Upper lobe of left lung (tissue), 6 donors: ENCODE results near the gene PPP4C. TPM values are rescaled to one million over a fixed set of nuclear protein-coding genes. Genes with fewer than 3 reads are reported as not detected.

Experiments
- ATAC-seq, 2 donors: fragments of 200-7000 bp; cut with Tn5 transposase; one replicate each; pipeline ENCODE4 v1.9.1; 2022; ENCODE audit warnings: mild to moderate bottlenecking in 2 of 2, moderate library complexity in 2 of 2; ENCODE audit not compliant: low FRiP score in 2 of 2
- DNase-seq, 2 donors: peaks; one replicate each; pipeline ENCODE4 v3.0.0-alpha.2; 2019 to 2020
- H3K27ac ChIP-seq, 4 donors: fragments of 200-600 bp; sonication (generic); one replicate each; pipeline ENCODE4 v1.5.1; 2016 to 2019
- H3K27me3 ChIP-seq, 4 donors: fragments of 200-600 bp; sonication (generic); one replicate each; pipeline ENCODE4 v1.5.1; 2017 to 2019
- H3K36me3 ChIP-seq, 4 donors: fragments of 200-600 bp; sonication (generic); one replicate each; pipeline ENCODE4 v1.5.1; 2016 to 2019
- H3K4me1 ChIP-seq, 4 donors: fragments of 200-600 bp; sonication (generic); one replicate each; pipeline ENCODE4 v1.5.1; 2018 to 2019
- H3K4me3 ChIP-seq, 4 donors: fragments of 200-600 bp; sonication (generic); one replicate each; pipeline ENCODE4 v1.5.1; 2017 to 2019; ENCODE audit warnings: mild to moderate bottlenecking in 2 of 4, moderate library complexity in 1 of 4
- H3K9me3 ChIP-seq, 4 donors: fragments of 200-600 bp; sonication (generic); one replicate each; pipeline ENCODE4 v1.5.1; 2018 to 2019
- CTCF ChIP-seq, 6 experiments: fragments of 450-650 bp in 4 of 6; fragments of 200-600 bp in 2 of 6; sonication (generic) in 2 of 6; IDR thresholded peaks; one replicate each; pipeline ENCODE4 v1.5.1; 2016 to 2019; ENCODE audit warnings: antibody characterized with exemption in 6 of 6
- EP300 ChIP-seq, 4 donors: sonication (generic); formaldehyde crosslinking; IDR thresholded peaks; one replicate each; pipeline ENCODE4 v1.5.1; 2017; ENCODE audit warnings: antibody characterized with exemption in 4 of 4, control low read depth in 2 of 4
- POLR2A ChIP-seq, 4 donors: fragments of 450-650 bp; IDR thresholded peaks; one replicate each; pipeline ENCODE4 v1.5.1; 2016 to 2017; ENCODE audit warnings: antibody characterized with exemption in 4 of 4, mild to moderate bottlenecking in 2 of 4
- POLR2AphosphoS5 ChIP-seq, 2 donors: sonication (generic); formaldehyde crosslinking; IDR thresholded peaks; one replicate each; pipeline ENCODE4 v1.5.1; 2017; ENCODE audit warnings: antibody characterized with exemption in 2 of 2
- WGBS, 2 donors: methylation state at CpG; one replicate each; pipeline ENCODE4 v1.1.5; 2017 to 2018; 5-methylcytosine and 5-hydroxymethylcytosine counted together
- total RNA-seq, 6 donors: library from RNA; depleted of rRNA in 4 of 6; stranded (reverse); fragments of >200 nt in 4 of 6; gene quantifications; one replicate each; pipeline versions ENCODE4 v1.1.0 to v1.2.1, GENCODE V29; 2016 to 2021
- donor health status: DM: no; HTN: no; CAD: no; lungs with moderate emphysema.
- donor health status: DM: no; HTN: yes; CAD: no; lungs with severe emphysema.

PPP4C gene
- total RNA-seq, 6 donors from 2014 or later: 44.4 to 99.4 (median 80.0) TPM

GRCh38 chr16:30104492-30104891, 28.7 kb downstream of the PPP4C start:
- Histone ChIP-seq H3K4me3 (no peak overlapping the region), H3K9me3 (no peaks in the 10 kb centered on the region), H3K27ac (peak overlapping the region in 3 of 4 donors; percentile 4 to 62 (median 38)), H3K36me3 (peaks cover 0 to 51% (median 17%) of the 10 kb centered on the region in 4 donors), H3K4me1 (peaks cover 0 to 3% (median 0%) of the 10 kb centered on the region in 4 donors), H3K27me3 (no peaks in the 10 kb centered on the region)
- WGBS, 2 donors: 68 to 74% methylated on average over 4 to 6 of the region's 6 CpGs
- ATAC-seq (peak; percentile 52 to 93), DNase-seq (peak in 1 of 2 donors; percentile 73)
- TF ChIP-seq POLR2A (IDR thresholded peaks at IDR 0.05) (no peak), EP300 (IDR thresholded peaks at IDR 0.05) (peak in 1 of 4 donors; percentile 24), POLR2AphosphoS5 (IDR thresholded peaks at IDR 0.05) (peak; percentile 22 to 25)

DNA sequence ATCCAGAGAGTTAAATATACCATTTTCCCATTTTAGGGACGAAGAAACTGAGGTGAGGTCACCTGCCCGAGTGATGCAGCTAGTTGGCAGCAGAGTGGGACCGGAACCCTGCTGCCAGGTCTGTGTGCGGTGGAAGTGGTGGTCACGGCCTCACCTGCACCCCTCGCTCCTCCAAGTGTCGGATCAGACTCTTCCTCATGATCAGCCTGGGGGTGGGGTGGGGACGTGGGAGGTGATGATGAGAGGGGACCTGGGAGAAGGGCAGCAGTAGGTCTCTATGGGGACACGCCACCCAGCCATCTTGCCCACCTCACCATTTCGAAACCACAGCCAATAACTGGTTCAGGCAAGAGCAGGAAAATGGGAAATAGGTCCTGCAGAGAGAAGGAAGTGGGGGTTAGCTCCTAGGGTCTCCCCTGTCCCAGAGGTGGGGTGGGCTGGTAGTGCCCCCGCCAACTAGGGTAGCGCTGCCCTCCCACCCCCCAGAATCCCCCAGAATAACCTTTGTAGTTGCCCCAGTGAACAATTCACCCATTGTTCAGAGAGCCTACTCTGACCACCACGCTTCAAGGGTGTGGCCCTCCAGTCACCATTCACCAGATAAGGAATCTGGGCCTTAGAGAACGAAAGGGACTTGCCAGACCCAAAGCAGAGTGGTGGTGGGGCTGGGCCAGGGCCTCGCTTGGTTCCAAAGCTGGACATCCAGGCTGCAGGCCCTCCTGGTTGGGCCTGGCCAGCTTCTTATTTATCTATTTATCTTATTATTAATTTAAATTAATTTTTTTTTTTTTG, 32.5 kb downstream of the PPP4C start:
- Histone ChIP-seq H3K27ac (no peak overlapping the region), H3K36me3 (peaks cover 0 to 87% (median 35%) of the 10 kb centered on the region in 4 donors), H3K4me1 (peaks cover 0 to 11% (median 3%) of the 10 kb centered on the region in 4 donors), H3K27me3 (no peaks in the 10 kb centered on the region), H3K4me3 (no peak overlapping the region), H3K9me3 (no peaks in the 10 kb centered on the region)
- TF ChIP-seq POLR2A (IDR thresholded peaks at IDR 0.05) (no peak), CTCF (IDR thresholded peaks at IDR 0.05) (no peak), EP300 (IDR thresholded peaks at IDR 0.05) (no peak), POLR2AphosphoS5 (IDR thresholded peaks at IDR 0.05) (no peak)
- WGBS, 2 donors: 83 to 87% methylated on average over 11 to 15 of the region's 15 CpGs
- ATAC-seq: no peak
- no peak for DNase-seq

GRCh38 chr16:30110661-30111060, 34.9 kb downstream of the PPP4C start:
- Histone ChIP-seq H3K27ac (no peak overlapping the region), H3K36me3 (peaks cover 0 to 92% (median 50%) of the 10 kb centered on the region in 4 donors), H3K4me3 (no peak overlapping the region), H3K27me3 (no peaks in the 10 kb centered on the region), H3K4me1 (peaks cover 9 to 30% (median 15%) of the 10 kb centered on the region in 4 donors), H3K9me3 (no peaks in the 10 kb centered on the region)
- WGBS, 2 donors: 69 to 71% methylated on average over 7 of the region's 7 CpGs
- TF ChIP-seq POLR2A (IDR thresholded peaks at IDR 0.05) (no peak), CTCF (IDR thresholded peaks at IDR 0.05) (no peak), EP300 (IDR thresholded peaks at IDR 0.05) (no peak), POLR2AphosphoS5 (IDR thresholded peaks at IDR 0.05) (no peak)
- DNase-seq (no peak), ATAC-seq (no peak)

DNA sequence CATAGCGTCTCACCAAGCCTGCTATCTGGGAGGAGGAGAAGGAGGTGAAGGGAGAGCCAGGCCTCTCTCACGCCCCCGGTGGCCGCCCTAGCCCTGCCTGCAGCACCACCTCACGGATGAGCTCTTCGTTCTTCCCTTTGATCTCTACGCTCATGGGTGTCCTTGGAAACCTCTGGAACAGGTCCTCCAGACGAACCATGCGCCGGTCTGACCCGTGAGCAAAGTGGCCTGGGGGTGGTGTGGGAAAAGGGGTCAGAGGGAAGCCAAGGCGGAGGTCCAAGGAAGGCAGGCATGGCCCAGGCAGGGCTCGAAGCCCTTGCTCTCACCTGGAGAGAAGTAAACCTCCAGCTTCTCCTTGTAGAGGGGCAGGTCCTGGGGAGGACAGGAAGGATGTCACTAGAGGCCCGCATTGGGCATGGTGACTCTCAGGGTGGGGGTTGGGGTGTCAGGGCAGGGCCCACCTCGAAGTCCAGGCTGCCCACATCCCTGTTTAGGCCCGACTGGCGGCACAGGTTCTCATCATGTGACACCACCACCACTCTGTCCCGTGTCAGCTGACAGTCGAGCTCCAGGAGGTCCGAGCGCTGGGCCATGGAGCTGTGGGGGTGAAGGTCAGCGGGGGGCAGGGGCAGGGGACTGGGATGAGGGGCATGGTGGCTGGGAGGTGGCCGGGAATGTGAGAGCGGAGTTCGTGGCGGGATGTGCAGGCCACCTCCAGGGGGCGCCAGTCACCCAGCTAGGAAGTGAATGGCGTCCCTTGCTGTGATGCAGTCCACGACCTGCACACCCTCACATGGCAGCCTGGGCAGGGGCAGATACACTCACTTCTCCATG, 36.6 kb downstream of the PPP4C start:
- TF ChIP-seq CTCF (IDR thresholded peaks at IDR 0.05) (peak; percentile 55 to 80 (median 72)), POLR2A (IDR thresholded peaks at IDR 0.05) (no peak)
- ATAC-seq (peak; percentile 44 to 69), DNase-seq (peak; percentile 62 to 87)
- Histone ChIP-seq H3K4me1 (peaks cover 9 to 32% (median 15%) of the 10 kb centered on the region in 4 donors), H3K36me3 (peaks cover 3 to 94% (median 64%) of the 10 kb centered on the region in 4 donors), H3K27me3 (no peaks in the 10 kb centered on the region), H3K9me3 (no peaks in the 10 kb centered on the region), H3K4me3 (no peak overlapping the region), H3K27ac (peak overlapping the region in 1 of 4 donors; percentile 33)
- 85 to 88% methylated on average over 25 to 29 of the region's 29 CpGs for WGBS, 2 donors
